MM.1S (cell line): ENCODE data around the gene XK.

Experiments
- EZH2phosphoT487 ChIP-seq: fragments of 300-600 bp; sonication (generic); IDR thresholded peaks from 2 replicates; pipeline ENCODE4 v1.6.1; 2018; ENCODE audit warnings: antibody characterized with exemption, low read length
- TF ChIP-seq, protein P1 (sequence below): fragments of 300-600 bp; sonication (generic); IDR thresholded peaks from 2 replicates; pipeline ENCODE4 v1.5.1; 2016; ENCODE audit warnings: antibody characterized with exemption, low read length, mixed read lengths

DNA sequence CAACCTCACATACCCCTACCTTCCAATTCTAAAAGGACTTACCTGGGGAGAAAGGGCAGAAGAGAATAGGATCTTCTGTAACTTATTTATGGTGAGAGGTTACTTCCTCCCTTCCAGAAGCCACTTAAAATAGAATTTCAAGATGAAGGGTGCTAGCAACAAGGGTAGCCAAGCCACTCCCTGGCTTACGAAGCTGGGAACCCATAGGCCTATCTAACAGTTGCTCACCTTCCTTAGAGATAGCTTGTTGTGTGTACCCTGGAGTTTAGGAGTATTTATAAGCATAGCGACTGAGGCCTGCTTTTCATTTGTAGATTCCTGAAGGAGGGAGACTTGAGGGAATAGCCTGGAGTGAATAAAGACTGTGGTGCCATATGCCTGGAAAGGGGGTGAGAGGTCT lies 28.9 kb downstream of the XK start:
- TF ChIP-seq EZH2phosphoT487 = no peak
- TF ChIP-seq, protein P1, sequence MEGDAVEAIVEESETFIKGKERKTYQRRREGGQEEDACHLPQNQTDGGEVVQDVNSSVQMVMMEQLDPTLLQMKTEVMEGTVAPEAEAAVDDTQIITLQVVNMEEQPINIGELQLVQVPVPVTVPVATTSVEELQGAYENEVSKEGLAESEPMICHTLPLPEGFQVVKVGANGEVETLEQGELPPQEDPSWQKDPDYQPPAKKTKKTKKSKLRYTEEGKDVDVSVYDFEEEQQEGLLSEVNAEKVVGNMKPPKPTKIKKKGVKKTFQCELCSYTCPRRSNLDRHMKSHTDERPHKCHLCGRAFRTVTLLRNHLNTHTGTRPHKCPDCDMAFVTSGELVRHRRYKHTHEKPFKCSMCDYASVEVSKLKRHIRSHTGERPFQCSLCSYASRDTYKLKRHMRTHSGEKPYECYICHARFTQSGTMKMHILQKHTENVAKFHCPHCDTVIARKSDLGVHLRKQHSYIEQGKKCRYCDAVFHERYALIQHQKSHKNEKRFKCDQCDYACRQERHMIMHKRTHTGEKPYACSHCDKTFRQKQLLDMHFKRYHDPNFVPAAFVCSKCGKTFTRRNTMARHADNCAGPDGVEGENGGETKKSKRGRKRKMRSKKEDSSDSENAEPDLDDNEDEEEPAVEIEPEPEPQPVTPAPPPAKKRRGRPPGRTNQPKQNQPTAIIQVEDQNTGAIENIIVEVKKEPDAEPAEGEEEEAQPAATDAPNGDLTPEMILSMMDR = no peak
